ENCODE data around the gene CMSS1. TPM values are rescaled to one million over a fixed set of nuclear protein-coding genes. Genes with fewer than 3 reads are reported as not detected.

The CMSS1 gene
- total RNA-seq, 1 experiment from 2014 or later, result 70.6 TPM

DNA sequence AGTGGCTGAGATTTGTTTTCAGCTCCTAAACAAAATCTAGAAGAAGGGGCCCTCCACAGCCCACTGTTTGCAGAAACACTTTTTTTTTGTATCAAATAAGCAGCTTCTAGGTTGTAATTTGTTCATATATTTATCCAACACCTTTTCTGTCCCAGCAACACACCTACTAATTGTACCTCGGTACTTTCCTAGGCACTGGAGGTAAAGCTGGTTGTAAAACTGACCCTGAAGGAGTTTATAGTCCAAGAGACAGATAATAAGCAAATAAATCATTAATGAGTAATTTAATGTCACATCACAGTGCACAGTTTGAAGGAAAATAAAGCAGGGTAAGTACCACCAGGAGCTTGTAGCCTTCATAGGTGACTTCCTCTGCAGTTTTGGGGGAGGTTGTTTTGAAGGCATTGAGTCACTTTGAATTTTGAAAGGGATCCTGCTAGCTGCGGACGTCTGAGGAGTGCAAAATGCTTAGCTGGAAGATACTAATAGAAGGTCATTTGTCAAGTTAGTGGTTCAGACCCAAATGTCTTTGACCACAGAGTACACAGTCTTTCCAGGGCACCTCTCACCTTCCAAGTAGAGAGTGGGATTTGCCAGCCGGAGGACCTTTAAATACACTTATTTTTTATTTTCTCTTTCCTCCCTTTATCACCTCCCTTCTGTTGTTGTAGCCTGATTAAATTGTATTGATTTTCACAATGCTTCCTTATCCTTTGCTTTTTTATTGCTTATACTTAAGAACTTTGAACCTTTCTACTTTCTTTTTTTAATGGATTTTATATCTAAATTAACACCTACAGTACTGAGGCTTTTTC lies 53.8 kb downstream of the CMSS1 start:
- Mint-ChIP-seq H3K27ac (no peak overlapping the region), H3K4me1 (peaks cover 31% of the 10 kb centered on the region), H3K4me3 (no peak overlapping the region), H3K27me3 (ENCODE audit: low read depth) (peaks cover 93% of the 10 kb centered on the region), H3K9me3 (no peaks in the 10 kb centered on the region), H3K36me3 (no peaks in the 10 kb centered on the region)
- ATAC-seq (no peak), DNase-seq (ENCODE audit: low spot score) (no peak)
- no peak for TF ChIP-seq SMAD3 (CRISPR knock-in tag; IDR thresholded peaks at IDR 0.05; ENCODE audit: borderline replicate concordance)
- TF ChIP-seq CREB1 (CRISPR knock-in tag; IDR thresholded peaks at IDR 0.05), result no peak
- ChIA-PET CTCF (interaction anchor here (1.1 to 1.5 kb wide), 3 partner anchors 23 to 383 kb away, joined by 4 to 6 read pairs (median 4); no protein-coding TSS in a partner anchor), POLR2A (interaction anchor here (0.5 to 0.7 kb wide), 3 partner anchors 21 to 219 kb away, joined by 3 to 4 read pairs (median 3); no protein-coding TSS in a partner anchor)

DNA sequence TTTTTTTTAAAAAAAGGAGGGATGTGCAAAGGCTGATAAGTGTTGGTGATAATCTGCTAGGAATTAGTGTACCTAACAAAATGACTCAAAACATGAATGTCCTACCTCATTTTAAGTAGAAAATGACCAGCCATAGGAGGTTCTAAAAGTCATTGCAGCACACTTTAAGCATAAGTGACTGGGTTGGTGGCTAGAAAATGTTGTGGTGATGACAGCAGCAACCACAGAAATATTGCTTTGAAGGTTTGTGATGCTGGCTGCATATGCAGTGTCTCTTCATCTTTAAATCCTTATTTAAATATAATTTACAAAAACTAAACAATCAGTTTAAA lies 55.2 kb downstream of the CMSS1 start:
- H3K9me3 Mint-ChIP-seq, result no peaks in the 10 kb centered on the region
- peaks cover 29% of the 10 kb centered on the region for H3K4me1 Mint-ChIP-seq
- H3K4me3 Mint-ChIP-seq, result no peak overlapping the region
- no peaks in the 10 kb centered on the region for H3K36me3 Mint-ChIP-seq
- ChIA-PET POLR2A (no interaction called here), CTCF (no interaction called here)
- H3K27me3 Mint-ChIP-seq (ENCODE audit: low read depth), result peaks cover 93% of the 10 kb centered on the region
- ATAC-seq (no peak), DNase-seq (ENCODE audit: low spot score) (no peak)
- TF ChIP-seq ZNF121 (CRISPR knock-in tag; IDR thresholded peaks at IDR 0.05), result no peak
- H3K27ac Mint-ChIP-seq, result no peak overlapping the region

DNA sequence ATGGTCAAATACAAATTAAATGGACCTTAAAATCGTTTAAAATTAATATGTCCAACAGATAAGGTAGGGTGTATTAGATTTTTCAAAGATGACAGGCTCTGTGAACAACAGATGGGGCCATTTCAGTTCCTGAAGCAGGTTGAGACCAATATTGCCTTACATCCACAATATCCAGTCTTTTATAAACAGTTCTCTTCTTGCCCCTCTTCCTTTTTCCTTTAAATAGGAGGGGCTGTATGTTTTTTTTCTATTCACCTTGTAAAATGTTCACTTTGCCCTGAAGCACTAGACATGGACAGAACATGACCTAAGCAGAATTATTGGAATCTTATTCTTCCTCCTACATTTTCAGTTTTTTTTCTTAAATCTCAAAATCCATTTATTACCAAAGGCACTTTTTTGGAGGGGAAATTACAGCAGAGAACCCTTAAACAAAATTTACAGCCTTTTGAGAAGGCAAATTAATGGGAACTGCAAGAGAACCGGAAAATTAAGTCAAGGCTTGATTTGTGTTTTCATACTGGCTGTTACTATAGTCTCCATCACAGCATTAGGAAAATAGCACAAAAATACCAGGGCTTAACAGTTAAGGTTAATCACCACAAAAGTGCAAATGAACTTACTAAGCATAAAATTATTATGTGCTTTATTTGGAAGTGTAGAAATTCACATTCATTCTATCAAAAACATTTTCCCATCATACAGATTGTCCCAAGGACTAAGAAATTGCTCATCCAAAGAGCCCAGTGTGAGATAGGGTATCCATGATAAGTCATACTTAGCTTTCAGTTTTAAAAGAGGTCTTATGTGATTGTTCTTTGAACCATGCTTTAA lies 55.8 kb downstream of the CMSS1 start:
- no peak for ATAC-seq
- CTCF ChIA-PET, result no interaction called here
- no peak for DNase-seq (ENCODE audit: low spot score)
- H3K27me3 Mint-ChIP-seq (ENCODE audit: low read depth), result peaks cover 93% of the 10 kb centered on the region
- no peaks in the 10 kb centered on the region for H3K9me3 Mint-ChIP-seq
- peaks cover 25% of the 10 kb centered on the region for H3K4me1 Mint-ChIP-seq
- H3K4me3 Mint-ChIP-seq, result no peak overlapping the region
- no peaks in the 10 kb centered on the region for H3K36me3 Mint-ChIP-seq
- TF ChIP-seq NFATC4 (CRISPR knock-in tag; IDR thresholded peaks at IDR 0.05) (no peak), CREM (CRISPR knock-in tag; IDR thresholded peaks at IDR 0.05) (no peak), NR3C1 (CRISPR knock-in tag; conservative IDR thresholded peaks at IDR 0.05; ENCODE audit: low read depth) (no peak), ESRRA (CRISPR knock-in tag; IDR thresholded peaks at IDR 0.05; ENCODE audit: borderline replicate concordance) (no peak), NR1H2 (CRISPR knock-in tag; IDR thresholded peaks at IDR 0.05) (no peak), PRRX2 (CRISPR knock-in tag; IDR thresholded peaks at IDR 0.05) (no peak), IRF2 (CRISPR knock-in tag; IDR thresholded peaks at IDR 0.05; ENCODE audit: borderline replicate concordance, low read depth) (no peak), NFYB (CRISPR knock-in tag; conservative IDR thresholded peaks at IDR 0.05; ENCODE audit: low read depth) (no peak), KAT7 (CRISPR knock-in tag; IDR thresholded peaks at IDR 0.05; ENCODE audit: borderline replicate concordance) (no peak)
- TF ChIP-seq, protein P1, sequence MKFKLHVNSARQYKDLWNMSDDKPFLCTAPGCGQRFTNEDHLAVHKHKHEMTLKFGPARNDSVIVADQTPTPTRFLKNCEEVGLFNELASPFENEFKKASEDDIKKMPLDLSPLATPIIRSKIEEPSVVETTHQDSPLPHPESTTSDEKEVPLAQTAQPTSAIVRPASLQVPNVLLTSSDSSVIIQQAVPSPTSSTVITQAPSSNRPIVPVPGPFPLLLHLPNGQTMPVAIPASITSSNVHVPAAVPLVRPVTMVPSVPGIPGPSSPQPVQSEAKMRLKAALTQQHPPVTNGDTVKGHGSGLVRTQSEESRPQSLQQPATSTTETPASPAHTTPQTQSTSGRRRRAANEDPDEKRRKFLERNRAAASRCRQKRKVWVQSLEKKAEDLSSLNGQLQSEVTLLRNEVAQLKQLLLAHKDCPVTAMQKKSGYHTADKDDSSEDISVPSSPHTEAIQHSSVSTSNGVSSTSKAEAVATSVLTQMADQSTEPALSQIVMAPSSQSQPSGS (CRISPR knock-in tag; IDR thresholded peaks at IDR 0.05; ENCODE audit: borderline replicate concordance, low read depth), result no peak
- TF ChIP-seq, protein P2, sequence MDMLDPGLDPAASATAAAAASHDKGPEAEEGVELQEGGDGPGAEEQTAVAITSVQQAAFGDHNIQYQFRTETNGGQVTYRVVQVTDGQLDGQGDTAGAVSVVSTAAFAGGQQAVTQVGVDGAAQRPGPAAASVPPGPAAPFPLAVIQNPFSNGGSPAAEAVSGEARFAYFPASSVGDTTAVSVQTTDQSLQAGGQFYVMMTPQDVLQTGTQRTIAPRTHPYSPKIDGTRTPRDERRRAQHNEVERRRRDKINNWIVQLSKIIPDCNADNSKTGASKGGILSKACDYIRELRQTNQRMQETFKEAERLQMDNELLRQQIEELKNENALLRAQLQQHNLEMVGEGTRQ (CRISPR knock-in tag; IDR thresholded peaks at IDR 0.05), result no peak
- TF ChIP-seq, protein P3, sequence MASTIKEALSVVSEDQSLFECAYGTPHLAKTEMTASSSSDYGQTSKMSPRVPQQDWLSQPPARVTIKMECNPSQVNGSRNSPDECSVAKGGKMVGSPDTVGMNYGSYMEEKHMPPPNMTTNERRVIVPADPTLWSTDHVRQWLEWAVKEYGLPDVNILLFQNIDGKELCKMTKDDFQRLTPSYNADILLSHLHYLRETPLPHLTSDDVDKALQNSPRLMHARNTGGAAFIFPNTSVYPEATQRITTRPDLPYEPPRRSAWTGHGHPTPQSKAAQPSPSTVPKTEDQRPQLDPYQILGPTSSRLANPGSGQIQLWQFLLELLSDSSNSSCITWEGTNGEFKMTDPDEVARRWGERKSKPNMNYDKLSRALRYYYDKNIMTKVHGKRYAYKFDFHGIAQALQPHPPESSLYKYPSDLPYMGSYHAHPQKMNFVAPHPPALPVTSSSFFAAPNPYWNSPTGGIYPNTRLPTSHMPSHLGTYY (CRISPR knock-in tag; IDR thresholded peaks at IDR 0.05), result no peak
- TF ChIP-seq, protein P4, sequence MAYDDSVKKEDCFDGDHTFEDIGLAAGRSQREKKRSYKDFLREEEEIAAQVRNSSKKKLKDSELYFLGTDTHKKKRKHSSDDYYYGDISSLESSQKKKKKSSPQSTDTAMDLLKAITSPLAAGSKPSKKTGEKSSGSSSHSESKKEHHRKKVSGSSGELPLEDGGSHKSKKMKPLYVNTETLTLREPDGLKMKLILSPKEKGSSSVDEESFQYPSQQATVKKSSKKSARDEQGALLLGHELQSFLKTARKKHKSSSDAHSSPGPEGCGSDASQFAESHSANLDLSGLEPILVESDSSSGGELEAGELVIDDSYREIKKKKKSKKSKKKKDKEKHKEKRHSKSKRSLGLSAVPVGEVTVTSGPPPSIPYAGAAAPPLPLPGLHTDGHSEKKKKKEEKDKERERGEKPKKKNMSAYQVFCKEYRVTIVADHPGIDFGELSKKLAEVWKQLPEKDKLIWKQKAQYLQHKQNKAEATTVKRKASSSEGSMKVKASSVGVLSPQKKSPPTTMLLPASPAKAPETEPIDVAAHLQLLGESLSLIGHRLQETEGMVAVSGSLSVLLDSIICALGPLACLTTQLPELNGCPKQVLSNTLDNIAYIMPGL (CRISPR knock-in tag; IDR thresholded peaks at IDR 0.05), result no peak
- TF ChIP-seq, protein P5, sequence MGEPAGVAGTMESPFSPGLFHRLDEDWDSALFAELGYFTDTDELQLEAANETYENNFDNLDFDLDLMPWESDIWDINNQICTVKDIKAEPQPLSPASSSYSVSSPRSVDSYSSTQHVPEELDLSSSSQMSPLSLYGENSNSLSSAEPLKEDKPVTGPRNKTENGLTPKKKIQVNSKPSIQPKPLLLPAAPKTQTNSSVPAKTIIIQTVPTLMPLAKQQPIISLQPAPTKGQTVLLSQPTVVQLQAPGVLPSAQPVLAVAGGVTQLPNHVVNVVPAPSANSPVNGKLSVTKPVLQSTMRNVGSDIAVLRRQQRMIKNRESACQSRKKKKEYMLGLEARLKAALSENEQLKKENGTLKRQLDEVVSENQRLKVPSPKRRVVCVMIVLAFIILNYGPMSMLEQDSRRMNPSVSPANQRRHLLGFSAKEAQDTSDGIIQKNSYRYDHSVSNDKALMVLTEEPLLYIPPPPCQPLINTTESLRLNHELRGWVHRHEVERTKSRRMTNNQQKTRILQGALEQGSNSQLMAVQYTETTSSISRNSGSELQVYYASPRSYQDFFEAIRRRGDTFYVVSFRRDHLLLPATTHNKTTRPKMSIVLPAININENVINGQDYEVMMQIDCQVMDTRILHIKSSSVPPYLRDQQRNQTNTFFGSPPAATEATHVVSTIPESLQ (CRISPR knock-in tag; IDR thresholded peaks at IDR 0.05), result no peak
- H3K27ac Mint-ChIP-seq, result no peak overlapping the region
- POLR2A ChIA-PET, result no interaction called here
